Measurements from ENCODE around the gene MMP24.

Gene MMP24

GRCh38 chr20:35225319-35226125 lies 968 bp upstream of the MMP24 start:
- TF ChIP-seq CTCF (IDR thresholded peaks at IDR 0.05; ENCODE audit: low read length, missing control alignments): no peak
- no peak for DNase-seq (ENCODE audit: low read depth)
- H3K4me3 ChIP-seq (replicated peaks; ENCODE audit: low read depth, low read length): no peak overlapping the region

GRCh38 chr20:35226884-35227681 lies 593 bp downstream of the MMP24 start:
- DNase-seq (ENCODE audit: low read depth): peak; percentile 43
- TF ChIP-seq CTCF (IDR thresholded peaks at IDR 0.05; ENCODE audit: low read length, missing control alignments): no peak
- H3K4me3 ChIP-seq (replicated peaks; ENCODE audit: low read depth, low read length): no peak overlapping the region

GRCh38 chr20:35232575-35232974 lies 6.1 kb downstream of the MMP24 start:
- no peak for TF ChIP-seq CTCF (IDR thresholded peaks at IDR 0.05; ENCODE audit: low read length, missing control alignments)
- peak; percentile 40 for DNase-seq (ENCODE audit: low read depth)
- H3K4me3 ChIP-seq (replicated peaks; ENCODE audit: low read depth, low read length): no peak overlapping the region

GRCh38 chr20:35235881-35236280 lies 9.4 kb downstream of the MMP24 start:
- TF ChIP-seq CTCF (IDR thresholded peaks at IDR 0.05; ENCODE audit: low read length, missing control alignments): no peak
- no peak for DNase-seq (ENCODE audit: low read depth)
- no peak overlapping the region for H3K4me3 ChIP-seq (replicated peaks; ENCODE audit: low read depth, low read length)

- no peak overlapping the region for H3K4me3 ChIP-seq (replicated peaks; ENCODE audit: low read depth, low read length)
- TF ChIP-seq CTCF (IDR thresholded peaks at IDR 0.05; ENCODE audit: low read length, missing control alignments): no peak
- DNase-seq (ENCODE audit: low read depth): no peak
These were observed 11.0 kb downstream of the MMP24 start for GRCh38 chr20:35237486-35237885.

- no peak for TF ChIP-seq CTCF (IDR thresholded peaks at IDR 0.05; ENCODE audit: low read length, missing control alignments)
- no peak overlapping the region for H3K4me3 ChIP-seq (replicated peaks; ENCODE audit: low read depth, low read length)
- DNase-seq (ENCODE audit: low read depth): no peak
These were observed 11.7 kb downstream of the MMP24 start for GRCh38 chr20:35238170-35238569.
